ENCODE results near the gene INSC.

INSC gene

DNA sequence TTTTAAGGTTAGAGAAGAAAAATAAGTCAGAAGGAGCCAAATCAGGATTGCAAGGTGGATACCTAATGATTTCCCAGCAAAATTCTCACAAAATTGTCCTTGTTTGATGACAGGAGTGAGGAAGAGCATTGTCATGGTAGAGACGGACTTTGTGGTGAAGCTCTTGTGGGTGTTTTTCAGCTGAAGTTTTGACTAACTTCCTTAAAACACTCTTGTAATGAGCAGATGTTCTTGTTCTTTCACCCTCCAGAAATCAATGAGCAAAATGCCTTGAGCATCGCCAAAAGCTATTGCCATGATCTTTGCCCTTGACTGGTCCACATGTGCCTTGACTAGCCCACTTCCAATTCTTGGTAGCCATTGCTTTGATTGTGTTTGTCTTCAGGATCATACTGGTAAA is 21.3 kb upstream of the INSC start:
- H3K36me3 ChIP-seq (ENCODE audit: control insufficient read depth, insufficient read depth, low read length, severe bottlenecking) = no peaks in the 10 kb centered on the region
- no peak overlapping the region for H3K4me3 ChIP-seq (ENCODE audit: low read length)
- H3K9ac ChIP-seq (ENCODE audit: low read length) = no peak overlapping the region
- H3K9me3 ChIP-seq (ENCODE audit: control insufficient read depth, low read length) = no peaks in the 10 kb centered on the region
- no peak for DNase-seq (ENCODE audit: low read depth)
- H3K4me1 ChIP-seq (ENCODE audit: control insufficient read depth, insufficient read depth, low read length) = no peaks in the 10 kb centered on the region
- H3K27me3 ChIP-seq (replicated peaks; ENCODE audit: control insufficient read depth, insufficient read depth, low read length) = no peaks in the 10 kb centered on the region

DNA sequence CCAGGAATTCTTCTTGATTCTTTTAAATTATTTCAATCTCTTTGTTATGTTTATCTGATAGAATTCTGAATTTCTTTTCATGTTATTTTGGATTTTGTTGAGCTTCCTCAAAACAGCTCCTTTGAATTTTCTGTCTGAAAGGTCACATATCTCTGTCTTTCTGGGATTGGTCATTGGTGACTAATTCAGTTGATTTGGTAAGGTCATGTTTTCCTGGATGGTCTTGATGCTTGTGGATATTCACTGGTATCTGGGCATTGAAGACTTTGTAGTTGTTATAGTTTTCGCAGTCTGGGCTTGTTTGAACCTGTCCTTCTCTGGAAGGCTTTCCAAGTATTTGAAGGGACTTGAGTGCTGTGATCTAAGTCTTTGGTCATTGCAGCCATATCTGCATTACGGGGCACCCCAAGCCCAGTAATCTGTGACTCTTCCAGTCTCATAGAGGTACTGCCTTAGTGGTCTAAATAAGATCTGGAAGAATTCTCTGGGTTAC is 18.9 kb upstream of the INSC start:
- Histone ChIP-seq H3K27me3 (replicated peaks; ENCODE audit: control insufficient read depth, insufficient read depth, low read length) (no peaks in the 10 kb centered on the region), H3K36me3 (ENCODE audit: control insufficient read depth, insufficient read depth, low read length, severe bottlenecking) (no peaks in the 10 kb centered on the region), H3K4me1 (ENCODE audit: control insufficient read depth, insufficient read depth, low read length) (no peaks in the 10 kb centered on the region), H3K4me3 (ENCODE audit: low read length) (no peak overlapping the region), H3K9me3 (ENCODE audit: control insufficient read depth, low read length) (no peaks in the 10 kb centered on the region), H3K9ac (ENCODE audit: low read length) (no peak overlapping the region)
- no peak for DNase-seq (ENCODE audit: low read depth)

DNA sequence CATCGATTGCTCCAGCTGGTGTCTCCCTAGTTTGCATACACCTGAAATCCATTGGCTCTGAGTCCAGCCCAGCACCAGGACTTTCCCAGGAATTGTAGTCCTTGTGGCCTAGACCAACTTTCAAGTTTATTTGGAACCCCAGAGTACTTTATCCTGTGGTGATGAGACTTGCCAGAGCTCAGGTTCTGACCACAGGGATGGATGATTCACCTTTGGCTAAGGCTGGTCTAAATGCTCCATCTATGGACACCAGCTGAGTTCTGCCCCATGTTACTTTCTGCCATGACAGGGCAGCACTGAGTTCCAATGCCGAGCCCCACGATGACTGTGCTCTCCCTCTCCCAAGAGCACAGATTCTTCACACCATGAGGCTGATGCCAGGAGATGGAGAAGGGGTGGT is 17.3 kb upstream of the INSC start:
- Histone ChIP-seq H3K4me3 (ENCODE audit: low read length) (no peak overlapping the region), H3K9me3 (ENCODE audit: control insufficient read depth, low read length) (no peaks in the 10 kb centered on the region), H3K36me3 (ENCODE audit: control insufficient read depth, insufficient read depth, low read length, severe bottlenecking) (no peaks in the 10 kb centered on the region), H3K9ac (ENCODE audit: low read length) (no peak overlapping the region), H3K4me1 (ENCODE audit: control insufficient read depth, insufficient read depth, low read length) (no peaks in the 10 kb centered on the region), H3K27me3 (replicated peaks; ENCODE audit: control insufficient read depth, insufficient read depth, low read length) (no peaks in the 10 kb centered on the region)
- DNase-seq (ENCODE audit: low read depth) = no peak

DNA sequence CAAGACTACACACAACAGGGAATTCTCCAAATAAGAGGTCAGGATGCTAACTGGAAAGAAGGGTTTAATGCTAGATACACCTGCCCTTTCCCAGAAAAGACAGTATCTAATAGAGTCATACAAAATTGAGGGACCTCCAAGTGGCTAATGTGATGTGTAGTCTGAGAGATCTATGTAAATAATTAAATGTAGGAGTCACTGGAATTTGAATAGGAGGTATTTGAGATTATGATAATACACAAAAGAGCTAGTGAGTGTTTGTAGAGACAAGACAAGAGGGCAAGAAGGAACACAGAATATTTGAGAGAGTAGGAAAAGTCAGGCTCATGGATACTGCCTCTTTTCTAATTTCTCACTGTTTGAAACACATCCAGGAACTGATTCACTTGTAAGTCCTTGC is 15.5 kb upstream of the INSC start:
- Histone ChIP-seq H3K4me1 (ENCODE audit: control insufficient read depth, insufficient read depth, low read length) (no peaks in the 10 kb centered on the region), H3K9ac (ENCODE audit: low read length) (no peak overlapping the region), H3K27me3 (replicated peaks; ENCODE audit: control insufficient read depth, insufficient read depth, low read length) (no peaks in the 10 kb centered on the region), H3K9me3 (ENCODE audit: control insufficient read depth, low read length) (no peaks in the 10 kb centered on the region), H3K36me3 (ENCODE audit: control insufficient read depth, insufficient read depth, low read length, severe bottlenecking) (no peaks in the 10 kb centered on the region), H3K4me3 (ENCODE audit: low read length) (no peak overlapping the region)
- no peak for DNase-seq (ENCODE audit: low read depth)

DNA sequence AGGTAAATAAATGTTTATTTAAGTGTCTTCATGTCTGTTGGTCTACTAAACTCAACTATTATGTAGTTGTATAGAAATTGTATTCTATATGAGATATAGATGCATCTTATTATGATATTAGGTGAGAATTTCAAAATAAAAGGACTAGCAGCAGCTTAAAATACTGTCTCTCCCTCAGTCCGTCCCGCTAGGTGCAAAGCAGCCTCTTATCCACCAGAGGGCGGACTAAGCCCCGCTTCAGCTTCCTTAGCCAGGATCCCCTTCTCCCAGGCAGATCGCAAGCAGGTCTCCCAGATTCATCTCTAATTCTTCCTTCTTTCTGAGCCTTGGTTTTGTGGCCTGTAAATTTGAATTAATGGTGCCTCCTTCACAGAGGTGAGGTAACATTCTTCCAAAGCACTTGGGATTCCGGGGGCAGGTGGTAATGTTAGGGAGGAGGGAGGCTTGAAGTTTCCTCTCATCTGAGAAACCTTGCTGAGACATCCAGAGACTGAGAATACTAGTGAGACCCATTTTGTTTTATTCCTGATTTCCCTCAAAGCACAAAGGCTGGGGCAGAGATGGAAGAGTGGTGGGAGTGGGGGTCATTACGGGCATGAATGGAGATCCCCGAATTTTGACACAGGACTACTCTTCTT is 13.5 kb upstream of the INSC start:
- no peaks in the 10 kb centered on the region for H3K36me3 ChIP-seq (ENCODE audit: control insufficient read depth, insufficient read depth, low read length, severe bottlenecking)
- H3K9me3 ChIP-seq (ENCODE audit: control insufficient read depth, low read length) = no peaks in the 10 kb centered on the region
- no peaks in the 10 kb centered on the region for H3K4me1 ChIP-seq (ENCODE audit: control insufficient read depth, insufficient read depth, low read length)
- no peak overlapping the region for H3K9ac ChIP-seq (ENCODE audit: low read length)
- no peaks in the 10 kb centered on the region for H3K27me3 ChIP-seq (replicated peaks; ENCODE audit: control insufficient read depth, insufficient read depth, low read length)
- peak; percentile 90 for DNase-seq (ENCODE audit: low read depth)
- no peak overlapping the region for H3K4me3 ChIP-seq (ENCODE audit: low read length)

DNA sequence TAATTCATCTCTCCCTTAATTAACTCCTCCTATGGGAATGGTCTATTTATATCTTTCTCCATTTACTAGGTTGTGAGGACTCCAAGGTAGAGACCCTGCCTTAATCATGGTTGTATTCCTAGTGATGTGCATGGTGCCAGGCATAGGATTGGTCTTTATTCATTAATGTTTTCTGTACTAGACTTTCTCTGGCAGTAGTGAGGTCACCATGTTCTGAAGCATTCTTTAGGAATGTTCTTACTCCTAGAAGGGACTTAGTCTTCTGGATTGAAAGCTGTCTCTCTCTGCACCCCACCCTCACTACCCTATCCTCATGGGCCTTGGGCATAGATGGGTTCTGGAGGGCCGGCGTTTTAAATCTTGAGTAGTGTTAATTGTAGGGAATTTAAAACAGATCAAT is 10.6 kb upstream of the INSC start:
- Histone ChIP-seq H3K9ac (ENCODE audit: low read length) (no peak overlapping the region), H3K9me3 (ENCODE audit: control insufficient read depth, low read length) (no peaks in the 10 kb centered on the region), H3K4me3 (ENCODE audit: low read length) (no peak overlapping the region), H3K36me3 (ENCODE audit: control insufficient read depth, insufficient read depth, low read length, severe bottlenecking) (no peaks in the 10 kb centered on the region), H3K4me1 (ENCODE audit: control insufficient read depth, insufficient read depth, low read length) (peaks cover 13% of the 10 kb centered on the region), H3K27me3 (replicated peaks; ENCODE audit: control insufficient read depth, insufficient read depth, low read length) (no peaks in the 10 kb centered on the region)
- DNase-seq (ENCODE audit: low read depth) = peak; percentile 36

DNA sequence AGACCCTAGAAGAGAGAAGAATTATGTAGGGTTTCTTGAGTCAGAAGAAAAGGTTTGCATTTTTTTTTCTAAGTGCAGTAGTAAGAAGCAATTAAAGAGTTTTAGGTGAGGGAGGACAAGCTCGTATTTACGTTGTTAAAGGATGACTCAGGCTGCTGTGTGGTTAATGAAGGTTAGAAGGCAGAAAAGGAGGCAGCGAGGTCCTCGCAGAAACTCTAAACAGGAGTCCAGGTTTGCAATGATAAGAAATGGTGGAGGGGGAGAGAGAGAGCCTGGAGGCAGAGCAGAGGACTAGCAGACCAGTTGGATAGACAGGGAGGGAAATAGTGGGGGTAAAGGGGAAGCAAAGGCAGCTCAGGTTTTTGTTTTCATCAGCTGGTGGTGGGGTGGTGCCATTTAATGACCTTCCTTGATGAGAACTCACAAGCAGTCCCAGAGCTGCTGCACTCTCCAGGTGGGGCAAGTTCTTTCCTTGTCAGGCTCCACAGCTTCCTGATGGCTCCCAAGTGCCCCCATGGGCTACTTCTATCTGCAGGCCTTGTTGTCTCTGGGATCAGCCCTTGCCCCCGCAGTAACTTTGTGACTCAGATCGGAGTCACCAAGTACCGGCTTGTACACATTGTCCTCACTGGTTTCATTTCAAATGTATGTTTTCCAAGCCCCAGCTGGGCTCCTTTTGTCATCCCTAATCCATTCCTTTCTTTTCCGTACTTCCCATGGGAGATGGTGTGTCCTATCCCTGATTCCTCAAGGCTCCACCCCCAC is 8.3 kb upstream of the INSC start:
- H3K9ac ChIP-seq (ENCODE audit: low read length) = no peak overlapping the region
- H3K36me3 ChIP-seq (ENCODE audit: control insufficient read depth, insufficient read depth, low read length, severe bottlenecking) = no peaks in the 10 kb centered on the region
- H3K9me3 ChIP-seq (ENCODE audit: control insufficient read depth, low read length) = no peaks in the 10 kb centered on the region
- peak; percentile 60 for DNase-seq (ENCODE audit: low read depth)
- H3K4me1 ChIP-seq (ENCODE audit: control insufficient read depth, insufficient read depth, low read length) = peaks cover 13% of the 10 kb centered on the region
- no peaks in the 10 kb centered on the region for H3K27me3 ChIP-seq (replicated peaks; ENCODE audit: control insufficient read depth, insufficient read depth, low read length)
- H3K4me3 ChIP-seq (ENCODE audit: low read length) = no peak overlapping the region

DNA sequence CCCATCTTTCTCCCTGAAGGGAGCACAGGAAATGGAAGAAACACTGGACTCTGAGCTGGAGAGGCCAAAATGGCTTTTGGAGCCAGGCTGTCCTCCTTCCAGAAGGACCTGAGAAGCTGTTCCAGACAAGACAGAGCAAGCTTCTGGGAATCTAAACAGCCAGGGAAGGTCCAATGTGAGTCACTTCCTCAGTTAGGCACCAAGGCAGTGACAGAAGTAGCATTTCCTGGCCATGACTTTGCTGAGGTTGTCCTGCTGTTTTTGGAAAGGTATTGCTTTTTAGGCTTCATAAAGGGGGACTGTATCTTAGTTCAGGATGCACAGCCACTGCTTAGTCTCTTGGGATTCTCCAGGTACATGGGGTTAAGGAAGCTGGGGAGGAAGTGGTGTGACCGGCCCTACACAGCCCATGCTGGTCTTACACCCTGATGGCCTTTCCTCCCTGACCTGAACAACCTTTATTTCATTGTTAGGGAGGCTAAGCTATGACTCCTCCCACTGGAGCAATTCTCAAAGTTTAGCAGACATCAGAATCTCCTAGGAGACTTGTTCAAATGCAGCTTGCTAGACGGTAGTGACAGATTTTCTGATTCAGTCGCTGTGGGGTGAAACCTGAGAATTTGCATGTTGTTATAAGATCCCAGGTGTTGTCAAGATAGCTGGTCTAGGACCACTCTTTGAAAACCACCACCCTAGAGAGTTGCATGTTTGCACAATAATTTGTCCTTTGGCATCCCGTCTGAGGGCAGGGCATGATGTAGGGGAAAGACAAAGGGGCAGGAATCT is 6.8 kb upstream of the INSC start:
- no peak overlapping the region for H3K4me3 ChIP-seq (ENCODE audit: low read length)
- peaks cover 13% of the 10 kb centered on the region for H3K4me1 ChIP-seq (ENCODE audit: control insufficient read depth, insufficient read depth, low read length)
- no peak overlapping the region for H3K9ac ChIP-seq (ENCODE audit: low read length)
- peak; percentile 14 for DNase-seq (ENCODE audit: low read depth)
- H3K27me3 ChIP-seq (replicated peaks; ENCODE audit: control insufficient read depth, insufficient read depth, low read length) = no peaks in the 10 kb centered on the region
- H3K9me3 ChIP-seq (ENCODE audit: control insufficient read depth, low read length) = no peaks in the 10 kb centered on the region
- no peaks in the 10 kb centered on the region for H3K36me3 ChIP-seq (ENCODE audit: control insufficient read depth, insufficient read depth, low read length, severe bottlenecking)

DNA sequence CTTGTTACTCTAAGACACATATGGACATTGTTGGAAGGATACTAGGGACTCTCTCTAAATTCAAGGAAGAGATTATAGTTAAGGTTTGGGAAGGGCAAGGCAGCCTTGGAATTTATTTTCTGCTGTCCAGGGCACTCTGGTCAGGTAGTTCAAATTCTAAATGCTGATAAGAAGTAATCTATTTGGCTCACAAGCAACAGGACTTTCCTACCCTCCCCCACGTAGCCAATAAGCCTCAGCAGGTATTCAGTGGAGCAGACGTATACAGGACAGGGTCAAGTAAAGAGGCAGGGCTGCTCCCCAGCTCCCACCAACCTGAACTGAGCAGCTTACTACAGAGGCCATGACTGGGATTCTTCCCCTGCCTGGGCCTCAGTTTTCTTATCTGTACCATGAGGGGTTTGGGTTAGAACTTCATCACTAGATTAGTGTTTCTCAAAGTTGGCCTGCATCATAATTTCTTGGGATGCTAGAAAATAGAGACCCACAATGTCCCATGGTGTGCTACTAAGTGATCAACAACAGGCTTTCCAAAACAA is 6.1 kb upstream of the INSC start:
- Histone ChIP-seq H3K27me3 (replicated peaks; ENCODE audit: control insufficient read depth, insufficient read depth, low read length) (no peaks in the 10 kb centered on the region), H3K9me3 (ENCODE audit: control insufficient read depth, low read length) (no peaks in the 10 kb centered on the region), H3K36me3 (ENCODE audit: control insufficient read depth, insufficient read depth, low read length, severe bottlenecking) (no peaks in the 10 kb centered on the region), H3K9ac (ENCODE audit: low read length) (no peak overlapping the region), H3K4me1 (ENCODE audit: control insufficient read depth, insufficient read depth, low read length) (peaks cover 13% of the 10 kb centered on the region), H3K4me3 (ENCODE audit: low read length) (no peak overlapping the region)
- no peak for DNase-seq (ENCODE audit: low read depth)

DNA sequence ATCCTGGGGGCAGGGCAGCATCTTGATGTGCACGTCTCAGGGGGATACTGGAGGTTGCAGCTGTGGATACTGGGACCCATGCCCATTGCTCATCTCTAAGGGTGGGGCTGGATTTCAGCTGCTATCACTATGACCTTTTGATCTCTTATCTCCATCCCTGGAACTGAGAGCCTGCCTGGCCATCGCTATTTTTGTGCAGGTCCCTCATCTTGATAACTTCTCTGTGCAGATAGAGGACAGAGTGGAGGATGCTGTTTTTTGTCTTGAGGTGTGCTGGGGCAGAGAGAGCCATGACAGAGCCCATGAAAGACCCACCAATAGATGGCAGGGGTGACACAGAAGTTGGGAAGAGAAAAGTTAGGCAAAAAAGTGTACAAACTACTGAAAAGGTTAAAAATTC is 5.1 kb upstream of the INSC start:
- Histone ChIP-seq H3K36me3 (ENCODE audit: control insufficient read depth, insufficient read depth, low read length, severe bottlenecking) (no peaks in the 10 kb centered on the region), H3K4me1 (ENCODE audit: control insufficient read depth, insufficient read depth, low read length) (peaks cover 13% of the 10 kb centered on the region), H3K27me3 (replicated peaks; ENCODE audit: control insufficient read depth, insufficient read depth, low read length) (no peaks in the 10 kb centered on the region), H3K9me3 (ENCODE audit: control insufficient read depth, low read length) (no peaks in the 10 kb centered on the region), H3K9ac (ENCODE audit: low read length) (no peak overlapping the region), H3K4me3 (ENCODE audit: low read length) (no peak overlapping the region)
- DNase-seq (ENCODE audit: low read depth) = no peak

DNA sequence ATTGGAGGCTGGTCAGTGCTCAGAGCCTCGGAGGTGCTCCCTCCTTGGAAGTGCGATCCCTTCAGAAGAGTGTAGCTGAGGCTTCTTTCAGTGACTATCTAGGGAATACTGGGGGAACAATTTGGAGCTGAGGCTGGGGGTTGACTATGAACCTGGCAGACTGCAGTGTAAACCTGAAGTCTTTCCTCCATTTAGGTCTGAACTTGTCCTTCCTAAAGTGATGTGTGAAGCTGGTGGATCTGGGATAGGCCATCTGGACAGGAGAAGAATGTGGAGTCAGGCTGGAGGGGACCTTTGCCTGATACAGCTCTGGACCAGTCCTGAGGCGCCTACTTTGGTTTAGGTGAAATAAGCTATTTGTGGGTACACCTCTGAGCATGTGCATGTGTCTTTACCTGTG is 3.5 kb upstream of the INSC start:
- Histone ChIP-seq H3K9me3 (ENCODE audit: control insufficient read depth, low read length) (no peaks in the 10 kb centered on the region), H3K4me3 (ENCODE audit: low read length) (no peak overlapping the region), H3K36me3 (ENCODE audit: control insufficient read depth, insufficient read depth, low read length, severe bottlenecking) (no peaks in the 10 kb centered on the region), H3K9ac (ENCODE audit: low read length) (no peak overlapping the region), H3K4me1 (ENCODE audit: control insufficient read depth, insufficient read depth, low read length) (peaks cover 16% of the 10 kb centered on the region), H3K27me3 (replicated peaks; ENCODE audit: control insufficient read depth, insufficient read depth, low read length) (peaks cover 8% of the 10 kb centered on the region)
- DNase-seq (ENCODE audit: low read depth) = no peak
